GM19438 (cell line): ENCODE measurements around the gene ADCK2.
"Not testable (repeated sequence)": the region's sequence is repeated elsewhere in the genome, so short reads cannot be mapped to it uniquely, and the experiment has no call there.

Source experiments
- ATAC-seq: cut with Tn5 transposase; IDR thresholded peaks from one replicate; pipeline ENCODE4 v1.9.1; 2021; ENCODE audit warnings: low read depth; ENCODE audit not compliant: unreplicated experiment

Gene ADCK2

GRCh38 chr7:140672382-140673062 is at the start of gene ADCK2:
Gene ADCK2 (plus strand): TSS chr7:140672945. CDS start chr7:140673331, 386 bp downstream.
- peak; percentile 54 for ATAC-seq

DNA sequence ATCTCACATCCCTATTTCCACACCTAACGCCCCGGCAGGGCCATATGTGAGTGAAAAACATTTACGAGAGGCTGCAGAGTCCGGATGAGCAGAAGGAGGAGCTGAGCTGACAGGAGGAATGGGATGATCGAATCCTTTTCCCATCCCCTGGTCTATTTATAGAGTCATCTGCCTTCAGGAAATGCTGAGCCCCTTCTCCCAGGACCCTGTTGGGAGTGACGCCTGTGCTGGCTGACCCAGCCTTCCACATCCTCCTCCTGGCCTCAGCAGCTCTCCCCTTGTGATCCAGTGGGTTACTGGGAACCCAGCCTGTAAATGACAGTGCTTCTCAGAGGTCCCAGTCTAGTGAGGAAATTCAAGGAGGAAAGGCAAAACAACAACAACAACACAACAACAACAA is 48.8 kb upstream of the ADCK2 start:
- ATAC-seq: no peak

- ATAC-seq: no peak
These were observed 48.2 kb upstream of the ADCK2 start for GRCh38 chr7:140624392-140625191.

- not testable (repeated sequence) for ATAC-seq
These were observed 47.6 kb upstream of the ADCK2 start for GRCh38 chr7:140625192-140625558.

DNA sequence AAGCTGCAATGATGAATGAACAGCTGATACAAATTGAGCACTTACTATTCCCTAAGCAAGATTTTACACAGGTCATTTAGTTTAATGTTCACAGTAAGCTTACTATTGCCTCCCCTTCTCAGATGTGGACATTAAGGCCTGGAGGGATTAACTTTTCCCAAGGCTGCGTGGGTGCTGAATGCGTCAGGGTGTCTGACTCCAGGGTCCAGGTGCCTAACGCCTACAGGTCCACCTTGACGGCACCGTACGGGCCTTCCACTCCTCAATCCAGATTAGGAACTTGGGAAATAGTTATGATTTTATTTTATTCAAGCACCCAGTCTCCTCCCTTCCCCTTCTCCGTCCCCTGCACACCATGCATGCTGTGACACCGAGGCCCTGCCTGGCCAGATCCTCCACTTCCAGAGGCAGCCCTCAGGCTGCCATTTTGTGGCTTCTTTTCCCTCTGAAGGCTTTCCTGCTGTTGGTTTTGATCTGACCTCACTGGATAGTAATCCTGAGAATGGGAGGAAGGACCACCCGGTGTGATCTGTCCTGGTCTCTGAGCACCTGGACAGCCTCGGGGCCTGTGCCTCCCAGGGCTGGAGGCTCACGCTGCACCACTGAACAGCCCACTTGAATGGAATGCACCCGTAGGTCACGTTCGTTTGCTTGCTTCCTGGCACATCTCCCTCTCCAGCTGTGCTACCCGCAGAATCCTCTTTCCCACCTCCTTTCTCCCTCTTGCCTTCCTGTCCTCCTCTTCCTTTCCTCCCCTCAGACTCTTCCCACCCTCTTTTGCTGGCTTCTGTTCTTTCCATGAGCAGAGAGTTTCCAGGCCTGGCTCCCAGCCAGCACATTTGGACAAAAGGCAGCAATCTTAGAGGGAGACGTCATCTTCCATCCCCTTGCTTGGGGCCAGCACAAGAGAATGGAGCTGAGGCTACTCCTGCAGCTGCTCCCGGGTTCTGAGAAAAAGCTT is 46.6 kb upstream of the ADCK2 start:
- no peak for ATAC-seq

DNA sequence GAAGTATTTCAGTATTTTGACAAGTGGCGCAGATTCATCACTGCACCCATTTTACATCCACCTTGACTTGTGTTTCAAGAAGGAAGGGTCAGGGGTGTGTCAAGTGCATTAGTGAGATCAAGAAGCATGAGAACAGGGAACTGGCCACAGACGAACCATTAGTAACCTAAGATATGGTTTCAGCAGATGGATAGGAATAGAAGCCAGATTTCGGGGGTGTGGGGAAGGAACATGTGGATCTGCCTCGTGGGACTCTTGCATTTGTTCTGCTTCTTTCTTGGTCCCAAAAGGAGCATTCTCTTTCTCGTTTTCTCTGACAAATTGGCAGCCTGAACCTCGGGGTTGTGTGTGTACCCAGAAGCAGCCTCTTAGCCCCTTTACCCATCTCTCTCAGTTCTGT is 41.7 kb upstream of the ADCK2 start:
- ATAC-seq: no peak

GRCh38 chr7:140631602-140632001 is 41.1 kb upstream of the ADCK2 start:
- no peak for ATAC-seq

GRCh38 chr7:140635345-140635744 is 37.4 kb upstream of the ADCK2 start:
- no peak for ATAC-seq

DNA sequence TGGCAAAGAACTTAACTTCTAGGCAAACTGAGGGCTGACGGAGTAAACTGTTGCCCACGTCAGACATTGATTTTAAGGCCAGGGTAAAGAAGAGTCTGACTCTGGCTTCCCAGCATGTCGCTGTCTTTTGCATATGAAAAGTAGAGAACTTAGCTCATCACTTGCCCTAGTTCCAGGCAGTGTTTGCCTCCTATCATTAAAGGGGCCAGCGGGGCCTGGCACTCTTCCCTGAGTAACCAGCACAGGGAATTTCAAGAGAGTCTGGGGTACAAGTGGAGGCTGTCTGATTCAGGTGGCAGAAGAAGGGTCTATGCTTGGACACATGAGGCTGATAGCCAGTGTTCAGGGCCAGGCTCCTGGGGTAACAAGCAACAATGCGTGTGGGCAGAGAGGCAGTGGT is 36.9 kb upstream of the ADCK2 start:
- ATAC-seq: no peak

DNA sequence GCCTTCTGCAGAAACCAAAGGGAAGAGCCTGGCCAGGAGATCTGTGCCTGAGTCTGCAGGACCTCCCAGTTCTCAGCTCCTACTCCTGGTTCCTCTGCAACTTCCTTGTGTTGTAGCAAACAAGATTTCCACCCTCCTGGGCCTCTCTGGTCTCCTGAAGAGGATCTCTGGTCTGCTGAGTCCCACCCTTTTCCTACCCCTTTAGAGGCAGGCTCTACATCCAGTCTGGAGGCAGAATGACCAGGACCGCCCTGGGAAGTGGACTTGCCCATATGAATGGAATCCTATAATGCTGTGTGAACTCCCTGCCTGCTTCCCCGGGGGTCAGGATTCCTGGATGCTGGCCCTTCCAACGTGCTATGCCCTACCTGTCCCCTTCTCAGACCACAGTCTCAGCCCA is 35.3 kb upstream of the ADCK2 start:
- no peak for ATAC-seq

- no peak for ATAC-seq
These were observed 34.5 kb upstream of the ADCK2 start for GRCh38 chr7:140638173-140638791.

GRCh38 chr7:140639366-140640053 is 33.2 kb upstream of the ADCK2 start:
- no peak for ATAC-seq

DNA sequence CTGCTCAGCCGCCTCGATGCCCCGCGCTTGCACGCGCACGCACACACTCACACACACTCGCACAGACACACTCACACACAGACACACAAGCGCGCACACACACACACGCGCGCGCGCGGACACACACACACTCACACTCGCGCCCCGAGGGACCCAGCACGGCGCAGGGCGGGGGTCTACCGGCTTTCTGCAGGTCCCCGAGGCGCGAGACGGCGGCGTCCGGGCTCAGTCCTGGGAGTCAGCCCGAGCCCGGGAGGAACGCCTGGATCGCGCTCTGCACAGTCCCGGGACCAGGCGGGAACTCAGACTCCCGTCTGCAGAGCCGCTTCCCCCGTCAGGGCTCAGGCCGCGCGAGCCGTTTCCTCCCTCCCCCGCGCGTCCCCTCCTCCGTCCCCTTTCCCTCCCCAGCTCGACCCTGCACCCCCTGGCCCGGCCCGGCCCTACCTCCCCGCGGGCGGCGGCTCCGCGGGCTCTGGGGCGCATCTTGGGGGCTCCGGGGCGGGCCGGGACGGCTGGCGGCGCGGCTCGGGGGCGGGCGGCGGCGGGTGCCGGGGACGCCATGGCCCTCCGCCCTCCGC is 32.6 kb upstream of the ADCK2 start:
- no peak for ATAC-seq

DNA sequence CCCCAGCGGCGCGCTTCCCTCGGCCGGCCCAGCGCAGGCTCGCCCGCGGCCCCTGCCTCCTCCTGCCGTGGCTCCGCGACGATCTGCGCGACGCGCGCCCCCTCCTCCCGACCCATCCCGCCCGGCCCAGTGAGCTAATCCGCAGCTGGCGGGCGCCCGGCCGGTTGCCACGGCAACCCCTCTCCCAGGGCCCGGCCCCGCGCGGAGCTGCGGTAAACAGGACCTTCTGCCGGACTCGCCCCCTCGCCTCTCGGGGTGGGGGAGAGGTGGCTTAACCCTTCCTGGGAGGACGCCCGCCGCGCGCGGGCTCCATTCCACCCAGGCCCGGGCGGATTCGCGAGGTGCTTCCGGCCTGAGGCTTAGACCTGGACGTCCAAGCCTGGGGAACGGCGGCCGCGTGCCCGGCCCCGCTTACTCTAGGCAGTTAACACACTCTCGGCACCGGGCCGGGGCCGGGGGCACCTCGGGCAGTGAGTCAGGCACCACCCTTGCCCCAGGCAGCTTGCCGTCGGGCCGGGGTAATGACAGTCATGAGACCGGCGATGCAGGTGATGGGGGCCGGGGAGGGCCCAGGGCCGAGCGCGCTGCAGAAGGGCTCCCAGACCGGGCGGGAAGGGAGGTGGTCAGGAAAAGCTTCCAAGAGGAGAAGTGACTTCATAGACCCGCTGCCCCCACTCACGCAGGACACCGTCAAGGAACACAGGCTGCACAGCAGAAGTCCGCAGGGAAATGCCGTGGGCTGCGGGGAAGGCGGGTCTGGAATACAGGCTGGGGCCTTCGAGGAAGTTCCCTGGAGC is 31.8 kb upstream of the ADCK2 start, which contains the start of gene DENND2A:
TSS of gene DENND2A (minus strand) at position 87 of the 797 bp plus-strand sequence. CDS start 38,416 bp downstream, outside the sequence.
- ATAC-seq: no peak

DNA sequence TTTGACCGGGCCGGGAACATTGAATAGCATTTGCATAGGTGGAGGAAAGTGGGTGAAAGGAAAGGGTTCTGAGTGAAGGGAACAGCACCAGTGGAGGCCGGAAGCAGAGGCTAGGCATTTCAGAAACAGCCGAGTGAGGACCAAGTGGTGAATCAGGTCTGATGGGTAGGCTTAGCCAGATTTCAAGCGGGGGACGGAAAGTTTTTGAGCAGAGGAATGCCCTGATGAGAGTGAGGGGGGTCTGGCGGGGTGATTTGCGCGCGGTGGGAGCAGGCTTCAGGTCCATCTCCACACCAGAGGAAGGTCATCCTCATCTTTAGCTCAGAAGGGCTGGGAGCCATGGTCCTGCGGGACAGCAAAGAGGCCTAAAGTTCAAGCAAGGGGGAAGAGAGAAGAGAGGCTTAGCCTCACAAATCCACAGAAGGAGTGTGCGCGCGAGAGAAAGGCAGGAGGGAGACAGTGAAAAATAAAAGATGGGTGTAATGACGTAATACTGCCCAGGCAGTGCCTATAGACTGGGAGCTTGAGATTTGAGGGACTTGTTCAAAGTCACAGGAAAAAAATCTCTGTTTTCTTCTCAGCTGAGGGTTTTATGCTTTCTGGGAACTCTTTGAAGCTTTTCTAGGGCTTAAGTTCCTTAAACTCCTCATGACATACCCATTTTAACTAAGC is 31.1 kb upstream of the ADCK2 start:
- ATAC-seq: no peak

DNA sequence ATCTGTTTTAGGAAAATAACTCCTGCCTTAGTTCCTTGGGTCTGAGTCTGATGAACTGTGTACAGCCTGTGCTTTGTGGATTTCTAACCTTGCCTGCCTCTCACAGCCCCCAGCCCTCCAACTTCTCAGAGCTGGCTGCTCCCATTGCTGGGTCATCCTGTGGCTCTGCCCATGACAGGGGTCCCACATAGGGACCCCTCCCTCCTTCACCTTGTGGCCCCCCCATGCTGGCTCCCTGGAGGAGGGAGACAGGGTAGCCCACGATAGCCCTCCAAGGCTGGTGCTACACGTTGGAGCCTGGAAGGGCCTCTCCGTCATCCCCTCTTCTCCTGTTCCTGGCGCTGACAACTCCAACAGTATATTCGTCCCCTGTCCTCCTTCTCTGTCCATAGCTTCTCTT is 29.3 kb upstream of the ADCK2 start:
- ATAC-seq: no peak

GRCh38 chr7:140644761-140645160 is 28.0 kb upstream of the ADCK2 start:
- not testable (repeated sequence) for ATAC-seq
